Measurements from ENCODE around the gene STARD3.

GRCh38 chr17:39641097-39641496 is 4.2 kb downstream of the STARD3 start:
- TF ChIP-seq, protein P1, sequence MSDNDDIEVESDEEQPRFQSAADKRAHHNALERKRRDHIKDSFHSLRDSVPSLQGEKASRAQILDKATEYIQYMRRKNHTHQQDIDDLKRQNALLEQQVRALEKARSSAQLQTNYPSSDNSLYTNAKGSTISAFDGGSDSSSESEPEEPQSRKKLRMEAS (IDR thresholded peaks at IDR 0.05; ENCODE audit: insufficient read depth, insufficient read length): no peak
- TF ChIP-seq CTCF (IDR thresholded peaks at IDR 0.05; ENCODE audit: extremely low read depth in 1 of 2, insufficient read depth in 1 of 2, low read depth in 1 of 2, low read length in 2 of 2) (no peak), POLR2AphosphoS5 (IDR thresholded peaks at IDR 0.05; ENCODE audit: insufficient read depth, low read depth, low read length) (no peak), POLR2A (IDR thresholded peaks at IDR 0.05; ENCODE audit: low read depth, low read length) (no peak), JUN (IDR thresholded peaks at IDR 0.05; ENCODE audit: borderline replicate concordance, insufficient read depth, insufficient read length, low read depth) (no peak), EZH2 (IDR thresholded peaks at IDR 0.05; ENCODE audit: borderline replicate concordance, low read depth, low read length, severe bottlenecking) (no peak)

All from endothelial cell of umbilical vein (primary cell).